Neural cell (in vitro differentiated cells): ENCODE data around the gene FAM168A. TPM values are rescaled to one million over a fixed set of nuclear protein-coding genes. Genes with fewer than 3 reads are reported as not detected.
A peak's percentile ranks its signal among the peaks of the same experiment; 100 is the strongest.

Source experiments
- H2AFZ ChIP-seq: fragments of 200-600, 300-800 bp; sonication (generic), shearing (Covaris generic); 2 replicates; pipeline ENCODE4 v1.6.0; 2014; ENCODE audit warnings: low read depth, mild to moderate bottlenecking, antibody characterized with exemption, low read length, moderate library complexity
- H3F3A ChIP-seq: fragments of 200-600 bp; shearing (Covaris generic); 2 replicates; pipeline ENCODE4 v1.6.1; 2016; ENCODE audit warnings: mild to moderate bottlenecking, moderate library complexity, mixed read lengths, antibody characterized with exemption, low read length; ENCODE audit not compliant: insufficient read depth, poor library complexity, severe bottlenecking
- H3K27ac ChIP-seq: fragments of 200-600, 300-800 bp; sonication (generic), shearing (Covaris generic); 2 replicates; pipeline ENCODE4 v1.5.1; 2014; ENCODE audit warnings: mild to moderate bottlenecking, low read length, moderate library complexity
- H3K27me3 ChIP-seq: fragments of 300-800, 200-600 bp; sonication (generic), shearing (Covaris generic); 2 replicates; pipeline ENCODE4 v1.6.0; 2014; ENCODE audit warnings: mild to moderate bottlenecking, low read depth, low read length, moderate library complexity; ENCODE audit not compliant: insufficient read depth
- H3K36me3 ChIP-seq: fragments of 300-800, 200-600 bp; sonication (generic), shearing (Covaris generic); 2 replicates; pipeline ENCODE4 v1.5.1; 2014; ENCODE audit warnings: mild to moderate bottlenecking, antibody characterized with exemption, low read length, moderate library complexity; ENCODE audit not compliant: insufficient read depth
- H3K4me2 ChIP-seq: fragments of 300-800, 200-600 bp; sonication (generic), shearing (Covaris generic); 2 replicates; pipeline ENCODE4 v1.6.0; 2014; ENCODE audit warnings: mild to moderate bottlenecking, low read length
- H3K4me3 ChIP-seq: fragments of 300-800, 200-600 bp; sonication (generic), shearing (Covaris generic); 2 replicates; pipeline ENCODE4 v1.5.1; 2014; ENCODE audit warnings: mild to moderate bottlenecking, low read length, moderate library complexity
- H3K79me2 ChIP-seq: fragments of 200-600 bp; shearing (Covaris generic); replicated peaks from 2 replicates; pipeline ENCODE4 v1.6.0; 2014; ENCODE audit warnings: mild to moderate bottlenecking, low read length, moderate library complexity; ENCODE audit not compliant: insufficient read depth
- H3K9ac ChIP-seq: fragments of 300-800, 200-600 bp; sonication (generic), shearing (Covaris generic); 2 replicates; pipeline ENCODE4 v1.6.1; 2016; ENCODE audit warnings: mild to moderate bottlenecking, low read length, mixed read lengths
- H3K9me2 ChIP-seq: fragments of 200-600 bp; shearing (Covaris generic); 2 replicates; pipeline ENCODE4 v1.6.1; 2016; ENCODE audit warnings: mild to moderate bottlenecking, low read length, mixed read lengths; ENCODE audit not compliant: insufficient read depth
- H3K9me3 ChIP-seq: fragments of 200-600, 300-800 bp; sonication (generic), shearing (Covaris generic); 2 replicates; pipeline ENCODE4 v1.6.1; 2016; ENCODE audit warnings: mild to moderate bottlenecking, mixed run types, low read length, moderate library complexity, mixed read lengths
- H4K20me1 ChIP-seq: fragments of 200-600 bp; shearing (Covaris generic); 2 replicates; pipeline ENCODE4 v1.6.1; 2016; ENCODE audit warnings: mild to moderate bottlenecking, mixed run types; ENCODE audit not compliant: insufficient read depth
- CTCF ChIP-seq: fragments of 450-650 bp; IDR thresholded peaks from 2 replicates; pipeline ENCODE4 v1.5.1; 2014; ENCODE audit warnings: antibody characterized with exemption, mild to moderate bottlenecking, moderate library complexity; ENCODE audit not compliant: poor library complexity, severe bottlenecking
- EP300 ChIP-seq: fragments of 450-650 bp; conservative IDR thresholded peaks from 2 replicates; pipeline ENCODE4 v1.6.1; 2014; ENCODE audit warnings: antibody characterized with exemption, mild to moderate bottlenecking, moderate library complexity; ENCODE audit not compliant: poor library complexity, severe bottlenecking
- EZH2 ChIP-seq: fragments of 200-600, 300-800 bp; shearing (Covaris generic), sonication (generic); IDR thresholded peaks from 2 replicates; pipeline ENCODE4 v1.6.1; 2014; ENCODE audit warnings: antibody characterized with exemption, low read length, borderline replicate concordance, mild to moderate bottlenecking; ENCODE audit not compliant: insufficient read depth, poor library complexity, severe bottlenecking
- MXI1 ChIP-seq: fragments of 450-650 bp; conservative IDR thresholded peaks from 2 replicates; pipeline ENCODE4 v1.6.1; 2014; ENCODE audit warnings: antibody characterized with exemption, mild to moderate bottlenecking; ENCODE audit not compliant: poor library complexity, severe bottlenecking
- POLR2AphosphoS5 ChIP-seq: IDR thresholded peaks from 2 replicates; pipeline ENCODE4 v1.6.1; 2012
- RAD21 ChIP-seq: fragments of 450-650 bp; conservative IDR thresholded peaks from 2 replicates; pipeline ENCODE4 v1.6.1; 2014; ENCODE audit warnings: antibody characterized with exemption, mild to moderate bottlenecking, moderate library complexity
- SMC3 ChIP-seq: fragments of 450-650 bp; conservative IDR thresholded peaks from 2 replicates; pipeline ENCODE4 v1.6.1; 2014; ENCODE audit warnings: antibody characterized with exemption, mild to moderate bottlenecking, moderate library complexity; ENCODE audit not compliant: poor library complexity
- TAF1 ChIP-seq: IDR thresholded peaks from 2 replicates; pipeline ENCODE4 v1.6.1; 2012; ENCODE audit warnings: low read depth
- polyA minus RNA-seq: library from RNA; depleted of rRNA, polyadenylated mRNA; stranded (reverse); fragments of >200 nt; gene quantifications from 2 replicates; pipeline ENCODE4 v1.2.3, GENCODE V29; 2014
- polyA plus RNA-seq: library from polyadenylated mRNA; depleted of rRNA; stranded (reverse); fragments of >200 nt; gene quantifications from 2 replicates; pipeline ENCODE4 v1.2.3, GENCODE V29; 2014
- TF ChIP-seq, protein P1 (sequence below): IDR thresholded peaks from 2 replicates; pipeline ENCODE4 v1.6.1; 2012; ENCODE audit warnings: borderline replicate concordance

The FAM168A gene
- polyA plus RNA-seq (67.3 and 70.8 TPM in 2 replicates), polyA minus RNA-seq (116 and 129 TPM in 2 replicates)

- Histone ChIP-seq H2AFZ (peak within 1 kb of the TSS; percentile 53), H3K27ac (peak within 1 kb of the TSS; percentile 98), H3K9ac (peak within 1 kb of the TSS; percentile 97), H3K27me3 (no peaks in the 10 kb centered on the region), H3K9me2 (no peaks in the 10 kb centered on the region), H3K9me3 (no peaks in the 10 kb centered on the region), H3K4me3 (peak within 1 kb of the TSS; percentile 91), H4K20me1 (no peaks in the 10 kb centered on the region), H3K79me2 (peaks cover 44% of the 10 kb centered on the region), H3K4me2 (peak within 1 kb of the TSS; percentile 98), H3K36me3 (no peaks in the 10 kb centered on the region), H3F3A (no peaks in the 10 kb centered on the region)
- TF ChIP-seq SMC3 (peak; percentile 58), CTCF (peak; percentile 56), EZH2 (no peak), EP300 (peak; percentile 83), MXI1 (peak; percentile 71), POLR2AphosphoS5 (peak; percentile 86), RAD21 (peak; percentile 63), TAF1 (peak; percentile 96)
- TF ChIP-seq, protein P1, sequence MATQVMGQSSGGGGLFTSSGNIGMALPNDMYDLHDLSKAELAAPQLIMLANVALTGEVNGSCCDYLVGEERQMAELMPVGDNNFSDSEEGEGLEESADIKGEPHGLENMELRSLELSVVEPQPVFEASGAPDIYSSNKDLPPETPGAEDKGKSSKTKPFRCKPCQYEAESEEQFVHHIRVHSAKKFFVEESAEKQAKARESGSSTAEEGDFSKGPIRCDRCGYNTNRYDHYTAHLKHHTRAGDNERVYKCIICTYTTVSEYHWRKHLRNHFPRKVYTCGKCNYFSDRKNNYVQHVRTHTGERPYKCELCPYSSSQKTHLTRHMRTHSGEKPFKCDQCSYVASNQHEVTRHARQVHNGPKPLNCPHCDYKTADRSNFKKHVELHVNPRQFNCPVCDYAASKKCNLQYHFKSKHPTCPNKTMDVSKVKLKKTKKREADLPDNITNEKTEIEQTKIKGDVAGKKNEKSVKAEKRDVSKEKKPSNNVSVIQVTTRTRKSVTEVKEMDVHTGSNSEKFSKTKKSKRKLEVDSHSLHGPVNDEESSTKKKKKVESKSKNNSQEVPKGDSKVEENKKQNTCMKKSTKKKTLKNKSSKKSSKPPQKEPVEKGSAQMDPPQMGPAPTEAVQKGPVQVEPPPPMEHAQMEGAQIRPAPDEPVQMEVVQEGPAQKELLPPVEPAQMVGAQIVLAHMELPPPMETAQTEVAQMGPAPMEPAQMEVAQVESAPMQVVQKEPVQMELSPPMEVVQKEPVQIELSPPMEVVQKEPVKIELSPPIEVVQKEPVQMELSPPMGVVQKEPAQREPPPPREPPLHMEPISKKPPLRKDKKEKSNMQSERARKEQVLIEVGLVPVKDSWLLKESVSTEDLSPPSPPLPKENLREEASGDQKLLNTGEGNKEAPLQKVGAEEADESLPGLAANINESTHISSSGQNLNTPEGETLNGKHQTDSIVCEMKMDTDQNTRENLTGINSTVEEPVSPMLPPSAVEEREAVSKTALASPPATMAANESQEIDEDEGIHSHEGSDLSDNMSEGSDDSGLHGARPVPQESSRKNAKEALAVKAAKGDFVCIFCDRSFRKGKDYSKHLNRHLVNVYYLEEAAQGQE: peak; percentile 92
Observed at GRCh38 chr11:73597956-73598718, at the start of gene FAM168A. Gene FAM168A (minus strand): TSS chr11:73598112. CDS start chr11:73468474, 129,638 bp downstream.

- H2AFZ ChIP-seq: no peak overlapping the region
- no peak overlapping the region for H3K4me2 ChIP-seq
- TF ChIP-seq EZH2 (no peak), CTCF (no peak), RAD21 (no peak), TAF1 (no peak), MXI1 (no peak)
- H3K9ac ChIP-seq: no peak overlapping the region
- no peaks in the 10 kb centered on the region for H3K79me2 ChIP-seq
- H3K36me3 ChIP-seq: no peaks in the 10 kb centered on the region
- H3K27ac ChIP-seq: no peak overlapping the region
- H4K20me1 ChIP-seq: no peaks in the 10 kb centered on the region
- no peaks in the 10 kb centered on the region for H3K27me3 ChIP-seq
- H3K4me3 ChIP-seq: no peak overlapping the region
- H3K9me3 ChIP-seq: no peaks in the 10 kb centered on the region
- H3F3A ChIP-seq: no peaks in the 10 kb centered on the region
- H3K9me2 ChIP-seq: no peaks in the 10 kb centered on the region
Observed at GRCh38 chr11:73647459-73648100, 49.7 kb upstream of the FAM168A start.
